Endodermal cell (in vitro differentiated cells): ENCODE measurements around the gene SFRP4. TPM values are rescaled to one million over a fixed set of nuclear protein-coding genes. Genes with fewer than 3 reads are reported as not detected.

Experiments
- DNase-seq: peaks from one replicate; pipeline ENCODE4 v3.0.0-alpha.2; 2017
- H3K27ac ChIP-seq: 2 replicates; pipeline ENCODE4 v1.5.1; 2013; ENCODE audit warnings: mild to moderate bottlenecking, low read depth, low read length, moderate library complexity
- H3K27me3 ChIP-seq: 2 replicates; pipeline ENCODE4 v1.6.1; 2013; ENCODE audit warnings: mild to moderate bottlenecking, low read length, moderate library complexity; ENCODE audit not compliant: insufficient read depth, control insufficient read depth, poor library complexity, severe bottlenecking
- H3K36me3 ChIP-seq: 2 replicates; pipeline ENCODE4 v1.7.0; 2013; ENCODE audit warnings: mild to moderate bottlenecking, low read length, moderate library complexity; ENCODE audit not compliant: control insufficient read depth, insufficient read depth
- H3K4me1 ChIP-seq: one replicate; pipeline ENCODE4 v1.7.0; 2013; ENCODE audit warnings: low read length; ENCODE audit not compliant: control insufficient read depth, insufficient read depth
- H3K4me3 ChIP-seq: 2 replicates; pipeline ENCODE4 v1.5.1; 2013; ENCODE audit warnings: mild to moderate bottlenecking, low read length, moderate library complexity
- H3K9ac ChIP-seq: 2 replicates; pipeline ENCODE4 v1.6.1; 2013; ENCODE audit warnings: mild to moderate bottlenecking, low read length, moderate library complexity; ENCODE audit not compliant: poor library complexity, severe bottlenecking; ENCODE audit errors: extremely low read depth
- H3K9me3 ChIP-seq: 2 replicates; pipeline ENCODE4 v1.6.1; 2013; ENCODE audit warnings: mild to moderate bottlenecking, low read length, moderate library complexity; ENCODE audit not compliant: control insufficient read depth
- H3K27ac Mint-ChIP-seq: 2 replicates; pipeline ENCODE4 v1.8.0; 2020; ENCODE audit warnings: mixed read lengths
- H3K27me3 Mint-ChIP-seq: 2 replicates; pipeline ENCODE4 v1.8.0; 2021; ENCODE audit warnings: mild to moderate bottlenecking, mixed read lengths; ENCODE audit not compliant: insufficient read depth
- H3K36me3 Mint-ChIP-seq: 2 replicates; pipeline ENCODE4 v1.8.0; 2020; ENCODE audit warnings: low read depth, mixed read lengths
- H3K4me1 Mint-ChIP-seq: 2 replicates; pipeline ENCODE4 v1.8.0; 2020; ENCODE audit warnings: mixed read lengths
- H3K4me3 Mint-ChIP-seq: 2 replicates; pipeline ENCODE4 v1.8.0; 2020; ENCODE audit warnings: mild to moderate bottlenecking, moderate library complexity, mixed read lengths
- H3K9me3 Mint-ChIP-seq: 2 replicates; pipeline ENCODE4 v1.8.0; 2020; ENCODE audit warnings: mild to moderate bottlenecking, mixed read lengths
- CTCF ChIP-seq: fragments of 200-600 bp; sonication (generic); conservative IDR thresholded peaks from 2 replicates; pipeline ENCODE4 v1.5.0; 2021; ENCODE audit warnings: antibody characterized with exemption, mild to moderate bottlenecking
- WGBS, 2 experiments: methylation state at CpG; one replicate each; pipeline versions ENCODE4 v1.1.5 to v1.1.7; 2013; ENCODE audit warnings: missing lambda C conversion rate in 2 of 2, mixed read lengths in 1 of 2; ENCODE audit not compliant: insufficient coverage in 1 of 2, insufficient read length in 1 of 2; 5-methylcytosine and 5-hydroxymethylcytosine counted together
- total RNA-seq, 2 donors: library from RNA; stranded (reverse); fragmentation: NEBNext Ultra II Directional in 1 of 2; extraction: Animal tissue kit (Norgen Biotek cat#: 25700) in 1 of 2; gene quantifications; 2 replicates in 1 of 2; 3 replicates in 1 of 2; pipeline ENCODE4 v1.2.1, GENCODE V29; 2021

Gene SFRP4
- total RNA-seq, 2 donors from 2014 or later: not detected

- H3K4me1 Mint-ChIP-seq: no peaks in the 10 kb centered on the region
- no peak overlapping the region for H3K4me3 Mint-ChIP-seq
- H3K9me3 Mint-ChIP-seq: peaks cover 8% of the 10 kb centered on the region
Measured at GRCh38 chr7:37925620-37926019, 9.0 kb upstream of the SFRP4 start.

GRCh38 chr7:37924491-37925041 lies 7.9 kb upstream of the SFRP4 start:
- Mint-ChIP-seq H3K27me3 (peaks cover 34% of the 10 kb centered on the region), H3K36me3 (no peaks in the 10 kb centered on the region), H3K4me3 (no peak overlapping the region), H3K4me1 (peaks cover 5% of the 10 kb centered on the region), H3K9me3 (peaks cover 8% of the 10 kb centered on the region), H3K27ac (no peak overlapping the region)
- Histone ChIP-seq H3K36me3 (no peaks in the 10 kb centered on the region), H3K9me3 (peaks cover 9% of the 10 kb centered on the region), H3K27ac (no peak overlapping the region), H3K4me3 (no peak overlapping the region), H3K4me1 (no peaks in the 10 kb centered on the region), H3K9ac (no peak overlapping the region), H3K27me3 (peaks cover 32% of the 10 kb centered on the region)
- WGBS, 2 experiments: 93 to 95% methylated on average over 3 of the region's 3 CpGs
- no peak for DNase-seq
- no peak for TF ChIP-seq CTCF

More at GRCh38 chr7:37925620-37926019, 9.0 kb upstream of the SFRP4 start:
- H3K27ac Mint-ChIP-seq: no peak overlapping the region
- Histone ChIP-seq H3K9me3 (peaks cover 9% of the 10 kb centered on the region), H3K4me1 (no peaks in the 10 kb centered on the region), H3K27ac (no peak overlapping the region), H3K36me3 (no peaks in the 10 kb centered on the region), H3K9ac (no peak overlapping the region), H3K4me3 (no peak overlapping the region), H3K27me3 (peaks cover 21% of the 10 kb centered on the region)
- no peaks in the 10 kb centered on the region for H3K36me3 Mint-ChIP-seq
- peaks cover 24% of the 10 kb centered on the region for H3K27me3 Mint-ChIP-seq
- WGBS, 2 experiments: 100% methylated on average over 1 of the region's 1 CpG; no CpG with 5 or more reads in 1 of the 2 experiments
- no peak for DNase-seq
- no peak for TF ChIP-seq CTCF

- Mint-ChIP-seq H3K27me3 (peaks cover 40% of the 10 kb centered on the region), H3K4me1 (peaks cover 5% of the 10 kb centered on the region), H3K27ac (no peak overlapping the region), H3K4me3 (no peak overlapping the region), H3K36me3 (no peaks in the 10 kb centered on the region), H3K9me3 (peaks cover 8% of the 10 kb centered on the region)
- no peak for DNase-seq
- Histone ChIP-seq H3K36me3 (no peaks in the 10 kb centered on the region), H3K9me3 (peaks cover 9% of the 10 kb centered on the region), H3K4me1 (no peaks in the 10 kb centered on the region), H3K27ac (no peak overlapping the region), H3K27me3 (peaks cover 37% of the 10 kb centered on the region), H3K4me3 (no peak overlapping the region), H3K9ac (no peak overlapping the region)
- TF ChIP-seq CTCF: no peak
- WGBS, 2 experiments: 83 to 100% methylated on average over 1 of the region's 1 CpG
Measured at GRCh38 chr7:37923996-37924395, 7.4 kb upstream of the SFRP4 start.
